Neural progenitor cell (in vitro differentiated cells): ENCODE results near the gene SLC2A13. TPM values are rescaled to one million over a fixed set of nuclear protein-coding genes. Genes with fewer than 3 reads are reported as not detected.

ENCODE experiments used
- DNase-seq: peaks from one replicate; pipeline ENCODE4 v3.0.0-alpha.2; 2016; ENCODE audit warnings: low spot score
- H2AFZ ChIP-seq: fragments of 200-600 bp; sonication (generic); replicated peaks from 2 replicates; pipeline ENCODE4 v1.6.1; 2016; ENCODE audit warnings: antibody characterized with exemption
- H3F3A ChIP-seq: fragments of 200-600 bp; sonication (generic); 2 replicates; pipeline ENCODE4 v1.6.1; 2016; ENCODE audit warnings: antibody characterized with exemption, low read depth
- H3K27ac ChIP-seq: fragments of 200-600 bp; sonication (generic); 2 replicates; pipeline ENCODE4 v1.5.1; 2016; ENCODE audit warnings: mild to moderate bottlenecking
- H3K27me3 ChIP-seq: fragments of 200-600 bp; sonication (generic); 2 replicates; pipeline ENCODE4 v1.6.1; 2016; ENCODE audit warnings: mild to moderate bottlenecking, moderate library complexity
- H3K36me3 ChIP-seq: fragments of 200-600 bp; sonication (generic); 2 replicates; pipeline ENCODE4 v1.5.1; 2016
- H3K4me1 ChIP-seq: fragments of 200-600 bp; sonication (generic); 2 replicates; pipeline ENCODE4 v1.6.1; 2016; ENCODE audit warnings: mixed run types
- H3K4me2 ChIP-seq: fragments of 200-600 bp; sonication (generic); 2 replicates; pipeline ENCODE4 v1.6.1; 2016
- H3K4me3 ChIP-seq: fragments of 200-600 bp; sonication (generic); 2 replicates; pipeline ENCODE4 v1.5.1; 2016
- H3K79me2 ChIP-seq: fragments of 200-600 bp; sonication (generic); 2 replicates; pipeline ENCODE4 v1.6.1; 2016; ENCODE audit warnings: low read depth
- H3K9ac ChIP-seq: fragments of 200-600 bp; sonication (generic); 2 replicates; pipeline ENCODE4 v1.6.1; 2016
- H3K9me3 ChIP-seq: fragments of 200-600 bp; sonication (generic); 2 replicates; pipeline ENCODE4 v1.5.1; 2016; ENCODE audit warnings: low read depth
- H4K20me1 ChIP-seq: fragments of 200-600 bp; sonication (generic); 2 replicates; pipeline ENCODE4 v1.6.1; 2016; ENCODE audit warnings: low read depth
- H3K27ac Mint-ChIP-seq: 3 replicates; pipeline ENCODE4 v1.8.0; 2021; ENCODE audit warnings: mixed read lengths
- H3K27me3 Mint-ChIP-seq: 2 replicates; pipeline ENCODE4 v1.8.0; 2022; ENCODE audit warnings: low read depth, mild to moderate bottlenecking, inconsistent platforms, moderate library complexity, mixed read lengths; ENCODE audit not compliant: insufficient read depth
- H3K36me3 Mint-ChIP-seq: 3 replicates; pipeline ENCODE4 v1.8.0; 2021; ENCODE audit warnings: mixed read lengths
- H3K4me1 Mint-ChIP-seq: 3 replicates; pipeline ENCODE4 v1.8.0; 2021; ENCODE audit warnings: mixed read lengths
- H3K4me3 Mint-ChIP-seq: 3 replicates; pipeline ENCODE4 v1.8.0; 2021; ENCODE audit warnings: mild to moderate bottlenecking, moderate library complexity, mixed read lengths
- H3K9me3 Mint-ChIP-seq: 3 replicates; pipeline ENCODE4 v1.8.0; 2020; ENCODE audit warnings: mixed read lengths
- EZH2 ChIP-seq: fragments of 200-600 bp; sonication (generic); IDR thresholded peaks from 2 replicates; pipeline ENCODE4 v1.6.1; 2017; ENCODE audit warnings: antibody characterized with exemption, mild to moderate bottlenecking, moderate library complexity
- EZH2phosphoT487 ChIP-seq: fragments of 200-600 bp; sonication (generic); IDR thresholded peaks from 2 replicates; pipeline ENCODE4 v1.6.1; 2017; ENCODE audit warnings: antibody characterized with exemption
- total RNA-seq: library from RNA; depleted of rRNA; stranded (reverse); fragments of >200 nt; gene quantifications from 2 replicates; pipeline ENCODE4 v1.2.3, GENCODE V29; 2015; ENCODE audit warnings: low replicate concordance
- TF ChIP-seq, protein P1 (sequence below): fragments of 200-600 bp; sonication (generic); IDR thresholded peaks from 2 replicates; pipeline ENCODE4 v1.5.1; 2017; ENCODE audit warnings: antibody characterized with exemption, mild to moderate bottlenecking

Gene SLC2A13
- total RNA-seq, 1 donor from 2014 or later = 11.1 TPM

GRCh38 chr12:39807043-39807442 lies 298.8 kb downstream of the SLC2A13 start:
- Histone ChIP-seq H3K27ac (no peak overlapping the region), H3F3A (no peaks in the 10 kb centered on the region), H2AFZ (no peak overlapping the region), H3K36me3 (no peaks in the 10 kb centered on the region), H3K9ac (no peak overlapping the region), H4K20me1 (no peaks in the 10 kb centered on the region), H3K4me1 (peaks cover 7% of the 10 kb centered on the region), H3K9me3 (no peaks in the 10 kb centered on the region), H3K4me3 (no peak overlapping the region), H3K4me2 (no peak overlapping the region), H3K79me2 (no peaks in the 10 kb centered on the region), H3K27me3 (no peaks in the 10 kb centered on the region)
- Mint-ChIP-seq H3K4me3 (no peak overlapping the region), H3K9me3 (peaks cover 5% of the 10 kb centered on the region), H3K4me1 (peaks cover 3% of the 10 kb centered on the region), H3K36me3 (peaks cover 2% of the 10 kb centered on the region), H3K27ac (no peak overlapping the region), H3K27me3 (no peaks in the 10 kb centered on the region)
- DNase-seq = peak; percentile 43
- TF ChIP-seq, protein P1, sequence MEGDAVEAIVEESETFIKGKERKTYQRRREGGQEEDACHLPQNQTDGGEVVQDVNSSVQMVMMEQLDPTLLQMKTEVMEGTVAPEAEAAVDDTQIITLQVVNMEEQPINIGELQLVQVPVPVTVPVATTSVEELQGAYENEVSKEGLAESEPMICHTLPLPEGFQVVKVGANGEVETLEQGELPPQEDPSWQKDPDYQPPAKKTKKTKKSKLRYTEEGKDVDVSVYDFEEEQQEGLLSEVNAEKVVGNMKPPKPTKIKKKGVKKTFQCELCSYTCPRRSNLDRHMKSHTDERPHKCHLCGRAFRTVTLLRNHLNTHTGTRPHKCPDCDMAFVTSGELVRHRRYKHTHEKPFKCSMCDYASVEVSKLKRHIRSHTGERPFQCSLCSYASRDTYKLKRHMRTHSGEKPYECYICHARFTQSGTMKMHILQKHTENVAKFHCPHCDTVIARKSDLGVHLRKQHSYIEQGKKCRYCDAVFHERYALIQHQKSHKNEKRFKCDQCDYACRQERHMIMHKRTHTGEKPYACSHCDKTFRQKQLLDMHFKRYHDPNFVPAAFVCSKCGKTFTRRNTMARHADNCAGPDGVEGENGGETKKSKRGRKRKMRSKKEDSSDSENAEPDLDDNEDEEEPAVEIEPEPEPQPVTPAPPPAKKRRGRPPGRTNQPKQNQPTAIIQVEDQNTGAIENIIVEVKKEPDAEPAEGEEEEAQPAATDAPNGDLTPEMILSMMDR = peak; percentile 59
- no peak for TF ChIP-seq EZH2phosphoT487
- no peak for TF ChIP-seq EZH2

- Histone ChIP-seq H3K4me2 (no peak overlapping the region), H2AFZ (no peak overlapping the region), H3K36me3 (no peaks in the 10 kb centered on the region), H3K9ac (no peak overlapping the region), H3K9me3 (no peaks in the 10 kb centered on the region), H3K27me3 (no peaks in the 10 kb centered on the region), H3K4me3 (no peak overlapping the region), H3K27ac (no peak overlapping the region), H4K20me1 (no peaks in the 10 kb centered on the region), H3K79me2 (no peaks in the 10 kb centered on the region), H3F3A (no peaks in the 10 kb centered on the region), H3K4me1 (peaks cover 7% of the 10 kb centered on the region)
- Mint-ChIP-seq H3K4me1 (peaks cover 3% of the 10 kb centered on the region), H3K36me3 (peaks cover 2% of the 10 kb centered on the region), H3K27ac (no peak overlapping the region), H3K27me3 (no peaks in the 10 kb centered on the region), H3K9me3 (peaks cover 5% of the 10 kb centered on the region), H3K4me3 (no peak overlapping the region)
- TF ChIP-seq, protein P1 = no peak
- TF ChIP-seq EZH2phosphoT487 = no peak
- TF ChIP-seq EZH2 = no peak
- DNase-seq = no peak
These were observed 300.2 kb downstream of the SLC2A13 start for GRCh38 chr12:39805651-39806050.

GRCh38 chr12:39804898-39805297 lies 301.0 kb downstream of the SLC2A13 start:
- DNase-seq = no peak
- Mint-ChIP-seq H3K9me3 (peaks cover 4% of the 10 kb centered on the region), H3K36me3 (no peaks in the 10 kb centered on the region), H3K4me3 (no peak overlapping the region), H3K4me1 (peaks cover 3% of the 10 kb centered on the region), H3K27ac (no peak overlapping the region), H3K27me3 (no peaks in the 10 kb centered on the region)
- TF ChIP-seq, protein P1 = no peak
- no peak for TF ChIP-seq EZH2phosphoT487
- TF ChIP-seq EZH2 = no peak
- Histone ChIP-seq H3K4me3 (no peak overlapping the region), H3F3A (no peaks in the 10 kb centered on the region), H4K20me1 (no peaks in the 10 kb centered on the region), H3K9me3 (no peaks in the 10 kb centered on the region), H2AFZ (no peak overlapping the region), H3K27me3 (no peaks in the 10 kb centered on the region), H3K4me1 (peaks cover 7% of the 10 kb centered on the region), H3K4me2 (no peak overlapping the region), H3K9ac (no peak overlapping the region), H3K79me2 (no peaks in the 10 kb centered on the region), H3K27ac (peak overlapping the region; percentile 20), H3K36me3 (no peaks in the 10 kb centered on the region)

GRCh38 chr12:39804479-39804878 lies 301.4 kb downstream of the SLC2A13 start:
- Histone ChIP-seq H4K20me1 (no peaks in the 10 kb centered on the region), H3K27me3 (no peaks in the 10 kb centered on the region), H3K27ac (no peak overlapping the region), H3F3A (no peaks in the 10 kb centered on the region), H3K9ac (no peak overlapping the region), H3K4me3 (no peak overlapping the region), H3K4me2 (no peak overlapping the region), H3K9me3 (no peaks in the 10 kb centered on the region), H2AFZ (no peak overlapping the region), H3K79me2 (no peaks in the 10 kb centered on the region), H3K36me3 (no peaks in the 10 kb centered on the region), H3K4me1 (peaks cover 7% of the 10 kb centered on the region)
- Mint-ChIP-seq H3K27ac (no peak overlapping the region), H3K9me3 (peaks cover 2% of the 10 kb centered on the region), H3K36me3 (no peaks in the 10 kb centered on the region), H3K4me3 (no peak overlapping the region), H3K4me1 (peaks cover 3% of the 10 kb centered on the region), H3K27me3 (no peaks in the 10 kb centered on the region)
- TF ChIP-seq EZH2 (no peak), EZH2phosphoT487 (no peak)
- TF ChIP-seq, protein P1 = no peak
- no peak for DNase-seq
